Measurements from ENCODE around the gene FAM118A. TPM values are rescaled to one million over a fixed set of nuclear protein-coding genes. Genes with fewer than 3 reads are reported as not detected.
A peak's percentile ranks its signal among the peaks of the same experiment; 100 is the strongest.
"Not testable (repeated sequence)": the region's sequence is repeated elsewhere in the genome, so short reads cannot be mapped to it uniquely, and the experiment has no call there.

FAM118A gene
- total RNA-seq, 1 donor from 2014 or later: 32.0 TPM

GRCh38 chr22:45272498-45272897 lies 37.2 kb upstream of the FAM118A start:
- Mint-ChIP-seq H3K27ac (no peak overlapping the region), H3K27me3 (peaks cover 29% of the 10 kb centered on the region), H3K9me3 (no peaks in the 10 kb centered on the region), H3K36me3 (ENCODE audit: low read depth) (peaks cover 3% of the 10 kb centered on the region), H3K4me1 (peaks cover 12% of the 10 kb centered on the region), H3K4me3 (no peak overlapping the region)
- DNase-seq: no peak
- intact Hi-C loops (cut with micrococcal nuclease): loop anchor here (5.0 kb wide), 1 partner anchor 280 kb away; no protein-coding TSS in a partner anchor

DNA sequence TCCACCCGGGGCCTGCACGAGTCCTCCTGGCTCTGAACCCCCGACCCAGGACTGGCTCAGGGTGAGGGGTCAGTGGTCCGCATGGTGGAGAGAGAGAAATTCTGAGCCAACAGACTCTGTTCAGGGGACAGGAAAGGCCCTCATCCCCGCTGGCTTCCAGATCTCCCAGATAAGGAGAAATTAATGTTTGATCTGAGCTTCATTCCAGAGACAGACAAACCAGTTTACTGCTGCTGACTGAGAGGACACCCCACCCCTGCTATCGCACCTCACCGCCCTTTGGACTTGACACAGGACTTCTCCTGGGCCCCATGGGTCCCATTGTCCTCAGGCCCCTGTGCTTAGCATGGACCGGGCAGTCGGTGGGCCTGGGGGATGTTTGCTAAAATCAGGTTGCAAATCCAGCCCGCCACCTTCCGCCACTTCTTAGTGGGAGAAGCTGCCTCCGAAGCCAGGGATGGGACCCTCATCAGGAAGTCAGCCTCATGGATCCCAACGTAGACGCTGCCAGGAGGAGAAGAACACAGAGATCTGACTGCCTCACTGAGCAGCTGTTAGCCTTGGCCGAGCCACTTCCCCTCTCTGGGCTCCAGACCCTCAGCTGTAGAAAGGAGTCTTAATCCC lies 36.2 kb upstream of the FAM118A start:
- Mint-ChIP-seq H3K4me3 (no peak overlapping the region), H3K36me3 (ENCODE audit: low read depth) (peaks cover 3% of the 10 kb centered on the region), H3K27ac (no peak overlapping the region), H3K9me3 (no peaks in the 10 kb centered on the region), H3K4me1 (peaks cover 12% of the 10 kb centered on the region), H3K27me3 (peaks cover 24% of the 10 kb centered on the region)
- DNase-seq: no peak
- intact Hi-C loops (cut with micrococcal nuclease): loop anchor here (5.0 kb wide), 1 partner anchor 279 kb away; no protein-coding TSS in a partner anchor

DNA sequence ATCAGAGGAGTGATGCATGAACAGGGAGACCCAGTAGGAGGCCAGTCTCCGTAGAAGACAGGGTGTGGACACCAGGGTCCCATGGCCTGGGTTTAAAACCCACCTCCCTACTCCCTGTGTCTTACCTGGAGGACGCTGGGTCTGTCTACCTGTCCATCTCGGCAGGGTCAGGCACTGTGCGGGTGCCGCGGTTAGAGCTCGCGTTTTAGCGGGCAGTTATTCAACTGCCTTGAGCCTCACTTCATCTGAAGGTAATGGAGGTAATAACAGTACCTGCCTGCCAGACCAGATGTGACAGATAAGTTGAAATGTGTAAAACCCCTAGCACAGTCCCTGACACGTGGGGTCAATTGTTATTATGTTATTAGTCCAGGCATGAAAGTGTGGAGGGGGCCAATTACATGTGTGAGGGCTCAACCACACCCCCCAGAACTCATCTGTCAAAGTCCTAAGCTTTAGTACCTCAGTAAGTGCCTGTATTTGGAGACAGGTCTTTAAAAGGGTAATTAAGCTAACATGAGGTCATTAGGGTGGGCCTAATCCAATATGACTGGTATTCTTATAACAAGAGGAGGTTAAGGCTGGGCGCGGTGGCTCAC lies 33.1 kb upstream of the FAM118A start:
- Mint-ChIP-seq H3K27ac (no peak overlapping the region), H3K4me3 (no peak overlapping the region), H3K36me3 (ENCODE audit: low read depth) (no peaks in the 10 kb centered on the region), H3K4me1 (peaks cover 6% of the 10 kb centered on the region), H3K27me3 (peaks cover 6% of the 10 kb centered on the region), H3K9me3 (no peaks in the 10 kb centered on the region)
- intact Hi-C loops (cut with micrococcal nuclease): no loop called here
- DNase-seq: no peak

GRCh38 chr22:45277720-45278119 lies 32.0 kb upstream of the FAM118A start:
- H3K36me3 Mint-ChIP-seq (ENCODE audit: low read depth); intact Hi-C loops (cut with micrococcal nuclease); H3K27ac Mint-ChIP-seq: not testable (repeated sequence)

GRCh38 chr22:45278125-45278524 lies 31.6 kb upstream of the FAM118A start:
- peaks cover 6% of the 10 kb centered on the region for H3K27me3 Mint-ChIP-seq
- no peak for DNase-seq
- intact Hi-C loops (cut with micrococcal nuclease): no loop called here
- H3K9me3 Mint-ChIP-seq: no peaks in the 10 kb centered on the region
- no peak overlapping the region for H3K4me3 Mint-ChIP-seq
- no peak overlapping the region for H3K27ac Mint-ChIP-seq
- H3K4me1 Mint-ChIP-seq: peaks cover 6% of the 10 kb centered on the region
- no peaks in the 10 kb centered on the region for H3K36me3 Mint-ChIP-seq (ENCODE audit: low read depth)

More at GRCh38 chr22:45277720-45278119, 32.0 kb upstream of the FAM118A start:
- not testable (repeated sequence) for H3K9me3 Mint-ChIP-seq, H3K27me3 Mint-ChIP-seq, H3K4me1 Mint-ChIP-seq, DNase-seq, H3K4me3 Mint-ChIP-seq

DNA sequence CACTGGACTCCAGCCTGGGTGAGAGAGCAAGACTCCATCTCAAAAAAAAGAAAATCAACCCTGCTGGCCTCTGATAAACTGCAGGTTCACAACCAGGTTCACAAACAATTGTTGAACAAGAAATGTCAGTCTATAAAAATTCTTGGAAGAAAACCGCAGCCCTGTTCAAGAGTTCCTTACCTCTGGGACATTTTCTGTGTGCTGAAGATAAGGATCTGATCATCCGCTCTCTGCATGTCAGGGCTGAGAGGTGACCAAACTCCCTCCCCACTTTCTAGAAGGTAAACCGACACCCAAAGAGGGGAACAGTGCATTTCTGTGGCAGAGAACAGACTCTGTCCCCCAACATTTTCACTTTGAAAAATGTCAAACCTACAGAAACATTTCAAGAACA lies 29.1 kb upstream of the FAM118A start:
- DNase-seq: no peak
- H3K9me3 Mint-ChIP-seq: no peaks in the 10 kb centered on the region
- intact Hi-C loops (cut with micrococcal nuclease): no loop called here
- H3K27ac Mint-ChIP-seq: no peak overlapping the region
- H3K4me3 Mint-ChIP-seq: no peak overlapping the region
- peaks cover 7% of the 10 kb centered on the region for H3K4me1 Mint-ChIP-seq
- H3K36me3 Mint-ChIP-seq (ENCODE audit: low read depth): no peaks in the 10 kb centered on the region
- peaks cover 14% of the 10 kb centered on the region for H3K27me3 Mint-ChIP-seq

DNA sequence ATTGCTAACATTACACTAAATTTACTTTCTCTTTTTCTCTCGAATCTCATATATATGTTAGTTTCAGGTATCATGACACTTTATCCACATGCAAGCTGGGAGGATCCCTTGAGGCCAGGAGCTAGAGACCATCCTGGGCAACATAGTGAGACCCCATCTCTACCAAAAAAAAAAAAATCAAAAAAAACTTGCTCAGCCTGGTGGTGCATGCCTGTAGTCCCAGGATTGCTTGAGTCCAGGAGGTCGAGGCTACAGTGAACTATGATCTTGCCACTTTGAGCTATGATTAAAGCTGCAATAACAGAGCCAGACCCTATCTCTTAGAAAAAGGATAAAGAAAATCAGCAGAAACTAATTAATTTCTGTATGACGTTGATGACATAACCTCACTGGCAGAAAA lies 28.7 kb upstream of the FAM118A start:
- H3K27me3 Mint-ChIP-seq: peaks cover 17% of the 10 kb centered on the region
- no peak overlapping the region for H3K27ac Mint-ChIP-seq
- intact Hi-C loops (cut with micrococcal nuclease): no loop called here
- H3K4me3 Mint-ChIP-seq: no peak overlapping the region
- DNase-seq: no peak
- H3K9me3 Mint-ChIP-seq: no peaks in the 10 kb centered on the region
- no peaks in the 10 kb centered on the region for H3K36me3 Mint-ChIP-seq (ENCODE audit: low read depth)
- peaks cover 7% of the 10 kb centered on the region for H3K4me1 Mint-ChIP-seq

DNA sequence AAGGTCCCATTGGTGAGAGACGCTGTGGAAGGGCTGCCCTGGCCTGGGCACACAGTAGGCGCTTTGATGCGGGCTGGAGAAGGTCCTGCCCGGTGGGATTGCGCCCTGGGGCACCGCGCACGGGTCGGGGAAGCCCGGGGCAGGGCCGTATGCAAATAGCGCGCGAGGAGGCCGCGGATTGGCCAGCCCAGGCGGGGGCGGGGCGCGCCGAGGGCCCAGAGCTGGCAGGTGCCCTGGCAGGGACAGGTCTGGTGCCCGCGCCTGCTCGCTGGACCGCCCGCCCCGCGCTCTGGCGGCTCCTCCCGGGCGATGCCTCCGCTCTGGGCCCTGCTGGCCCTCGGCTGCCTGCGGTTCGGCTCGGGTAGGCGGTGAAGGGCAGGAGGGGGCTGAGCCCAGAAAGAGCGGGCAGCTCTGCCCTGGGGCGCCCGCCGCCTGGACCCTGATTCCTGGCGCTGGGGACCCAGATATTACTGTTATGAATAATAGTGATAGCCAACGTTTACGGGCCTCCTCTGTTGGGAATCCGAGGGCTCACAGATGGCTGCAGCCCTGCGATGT lies 24.9 kb upstream of the FAM118A start, which contains the start of gene UPK3A:
Gene UPK3A, plus strand, starts transcription at position 245 of the 558 bp plus-strand sequence. Its CDS starts 65 bp downstream, at position 310.
- peaks cover 23% of the 10 kb centered on the region for H3K27me3 Mint-ChIP-seq
- peaks cover 6% of the 10 kb centered on the region for H3K4me1 Mint-ChIP-seq
- intact Hi-C loops (cut with micrococcal nuclease): no loop called here
- H3K4me3 Mint-ChIP-seq: no peak within 1 kb of the TSS
- no peak within 1 kb of the TSS for H3K27ac Mint-ChIP-seq
- H3K36me3 Mint-ChIP-seq (ENCODE audit: low read depth): no peaks in the 10 kb centered on the region
- peak; percentile 87 for DNase-seq
- H3K9me3 Mint-ChIP-seq: no peaks in the 10 kb centered on the region

- intact Hi-C loops (cut with micrococcal nuclease): no loop called here
- Mint-ChIP-seq H3K36me3 (ENCODE audit: low read depth) (no peaks in the 10 kb centered on the region), H3K27me3 (peaks cover 23% of the 10 kb centered on the region), H3K4me1 (peaks cover 3% of the 10 kb centered on the region), H3K27ac (no peak overlapping the region), H3K9me3 (no peaks in the 10 kb centered on the region), H3K4me3 (no peak overlapping the region)
- DNase-seq: no peak
These were observed 24.3 kb upstream of the FAM118A start for GRCh38 chr22:45285263-45286058.

DNA sequence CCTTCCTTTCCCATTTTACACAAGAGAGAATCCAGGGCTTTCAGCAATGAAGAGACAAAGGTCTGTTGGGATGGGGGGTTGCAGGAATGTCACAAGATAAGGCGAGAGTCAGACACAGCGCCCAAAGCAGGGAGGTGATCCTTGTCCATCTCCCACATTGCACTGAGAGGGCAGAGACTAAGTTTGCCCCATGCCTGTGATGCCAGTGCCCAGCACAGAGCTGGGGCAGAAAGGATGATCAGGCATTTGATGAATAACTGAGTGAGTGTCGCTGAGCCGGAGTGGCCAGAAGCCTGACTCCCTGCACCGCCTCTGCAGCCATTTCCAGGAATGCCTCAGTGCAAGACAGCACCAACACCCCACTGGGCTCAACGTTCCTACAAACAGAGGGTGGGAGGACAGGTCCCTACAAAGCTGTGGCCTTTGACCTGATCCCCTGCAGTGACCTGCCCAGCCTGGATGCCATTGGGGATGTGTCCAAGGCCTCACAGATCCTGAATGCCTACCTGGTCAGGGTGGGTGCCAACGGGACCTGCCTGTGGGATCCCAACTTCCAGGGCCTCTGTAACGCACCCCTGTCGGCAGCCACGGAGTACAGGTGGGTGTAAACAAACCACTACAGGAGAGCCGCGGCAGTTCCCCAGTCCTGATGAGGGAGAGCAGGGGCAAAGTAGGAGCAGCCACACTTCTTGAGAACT lies 22.7 kb upstream of the FAM118A start:
- no peak overlapping the region for H3K27ac Mint-ChIP-seq
- H3K4me3 Mint-ChIP-seq: no peak overlapping the region
- H3K27me3 Mint-ChIP-seq: peaks cover 23% of the 10 kb centered on the region
- no peaks in the 10 kb centered on the region for H3K9me3 Mint-ChIP-seq
- DNase-seq: no peak
- H3K36me3 Mint-ChIP-seq (ENCODE audit: low read depth): no peaks in the 10 kb centered on the region
- peaks cover 2% of the 10 kb centered on the region for H3K4me1 Mint-ChIP-seq
- intact Hi-C loops (cut with micrococcal nuclease): no loop called here

- no peak for DNase-seq
- Mint-ChIP-seq H3K27ac (no peak overlapping the region), H3K27me3 (peaks cover 10% of the 10 kb centered on the region), H3K4me3 (no peak overlapping the region), H3K9me3 (no peaks in the 10 kb centered on the region), H3K4me1 (peaks cover 1% of the 10 kb centered on the region), H3K36me3 (ENCODE audit: low read depth) (no peaks in the 10 kb centered on the region)
- intact Hi-C loops (cut with micrococcal nuclease): no loop called here
These were observed 19.3 kb upstream of the FAM118A start for GRCh38 chr22:45290410-45290936.

- H3K4me1 Mint-ChIP-seq: peaks cover 4% of the 10 kb centered on the region
- no peaks in the 10 kb centered on the region for H3K36me3 Mint-ChIP-seq (ENCODE audit: low read depth)
- no peak overlapping the region for H3K4me3 Mint-ChIP-seq
- no peak for DNase-seq
- H3K27me3 Mint-ChIP-seq: peaks cover 4% of the 10 kb centered on the region
- H3K9me3 Mint-ChIP-seq: no peaks in the 10 kb centered on the region
- intact Hi-C loops (cut with micrococcal nuclease): no loop called here
- no peak overlapping the region for H3K27ac Mint-ChIP-seq
These were observed 18.4 kb upstream of the FAM118A start for GRCh38 chr22:45291061-45291930.

DNA sequence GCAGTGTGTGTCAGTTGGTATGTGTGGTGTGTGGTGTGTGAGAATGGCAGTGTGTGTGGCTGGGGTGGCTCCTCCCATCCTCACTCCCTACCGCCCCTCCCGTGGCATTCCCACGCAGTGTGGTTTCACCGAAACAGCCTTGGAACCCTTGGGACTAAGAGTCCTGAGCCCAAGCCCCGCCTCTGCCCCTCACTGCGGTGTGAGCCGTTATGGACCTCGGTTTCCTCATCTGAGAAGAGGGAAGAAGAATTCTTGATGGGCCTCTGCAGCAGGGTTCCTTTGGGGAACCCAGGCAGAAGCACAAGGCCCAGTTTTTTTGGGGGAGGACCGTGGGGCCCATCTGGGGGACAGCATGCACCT lies 17.8 kb upstream of the FAM118A start:
- no peaks in the 10 kb centered on the region for H3K27me3 Mint-ChIP-seq
- peaks cover 10% of the 10 kb centered on the region for H3K4me1 Mint-ChIP-seq
- no peak for DNase-seq
- intact Hi-C loops (cut with micrococcal nuclease): no loop called here
- no peaks in the 10 kb centered on the region for H3K9me3 Mint-ChIP-seq
- no peak overlapping the region for H3K27ac Mint-ChIP-seq
- H3K4me3 Mint-ChIP-seq: no peak overlapping the region
- no peaks in the 10 kb centered on the region for H3K36me3 Mint-ChIP-seq (ENCODE audit: low read depth)

Data from activated CD4-positive, alpha-beta T cell treated with anti-CD3 and anti-CD28 coated beads, Interleukin-2, amount 10 ng/mL, durations not matched to agents 24 days and 14 days (primary cell).